ENCODE results near the gene DEFB123. TPM values are rescaled to one million over a fixed set of nuclear protein-coding genes. Genes with fewer than 3 reads are reported as not detected.

DEFB123 gene
- total and polyA plus RNA-seq, 2 donors (not counting 1 experiment from before 2014, with no cell fraction given): not detected

DNA sequence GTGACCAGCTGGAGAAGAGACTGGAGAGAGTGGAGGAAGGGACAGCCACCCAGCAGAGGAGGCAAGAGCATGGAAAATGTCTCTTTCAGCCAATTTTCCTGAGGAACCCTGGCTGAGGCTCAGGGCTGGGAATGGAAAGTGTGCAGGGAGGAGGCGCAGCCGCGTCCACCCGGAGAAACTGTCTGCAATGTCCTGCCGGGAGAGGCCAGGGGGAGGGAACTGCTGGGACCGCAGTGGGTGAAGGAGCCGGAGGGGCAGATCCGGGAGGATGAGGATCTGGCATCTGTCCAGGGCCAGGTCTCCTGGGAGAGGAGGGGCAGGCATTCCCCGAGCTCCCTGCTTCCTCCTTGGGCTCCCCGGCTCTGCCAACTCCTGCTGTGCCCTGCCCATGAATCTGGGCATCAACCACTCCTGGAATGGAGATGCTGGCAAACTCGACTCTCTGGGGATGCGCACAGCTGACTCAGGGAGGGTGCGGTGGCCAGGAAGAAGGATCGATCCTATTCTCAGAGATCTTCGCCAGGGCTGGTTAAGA lies 56.4 kb downstream of the DEFB123 start:
- H3K4me1 ChIP-seq (ENCODE audit: control insufficient read depth, extremely low read depth, insufficient read depth, low read length): peaks cover 11% of the 10 kb centered on the region
- H3K4me2 ChIP-seq (ENCODE audit: extremely low read depth, insufficient read depth, low read length): no peak overlapping the region
- no peaks in the 10 kb centered on the region for H3K79me2 ChIP-seq (ENCODE audit: control insufficient read depth, insufficient read depth, low read length)
- no peak overlapping the region for H3K4me3 ChIP-seq (replicated peaks in 1 of 4; ENCODE audit: control extremely low read depth in 1 of 4, insufficient read depth in 1 of 4, low read depth in 3 of 4, low read length in 4 of 4)
- no peak overlapping the region for H3K27ac ChIP-seq (ENCODE audit: insufficient read depth, low read length)
- TF ChIP-seq, protein P1, sequence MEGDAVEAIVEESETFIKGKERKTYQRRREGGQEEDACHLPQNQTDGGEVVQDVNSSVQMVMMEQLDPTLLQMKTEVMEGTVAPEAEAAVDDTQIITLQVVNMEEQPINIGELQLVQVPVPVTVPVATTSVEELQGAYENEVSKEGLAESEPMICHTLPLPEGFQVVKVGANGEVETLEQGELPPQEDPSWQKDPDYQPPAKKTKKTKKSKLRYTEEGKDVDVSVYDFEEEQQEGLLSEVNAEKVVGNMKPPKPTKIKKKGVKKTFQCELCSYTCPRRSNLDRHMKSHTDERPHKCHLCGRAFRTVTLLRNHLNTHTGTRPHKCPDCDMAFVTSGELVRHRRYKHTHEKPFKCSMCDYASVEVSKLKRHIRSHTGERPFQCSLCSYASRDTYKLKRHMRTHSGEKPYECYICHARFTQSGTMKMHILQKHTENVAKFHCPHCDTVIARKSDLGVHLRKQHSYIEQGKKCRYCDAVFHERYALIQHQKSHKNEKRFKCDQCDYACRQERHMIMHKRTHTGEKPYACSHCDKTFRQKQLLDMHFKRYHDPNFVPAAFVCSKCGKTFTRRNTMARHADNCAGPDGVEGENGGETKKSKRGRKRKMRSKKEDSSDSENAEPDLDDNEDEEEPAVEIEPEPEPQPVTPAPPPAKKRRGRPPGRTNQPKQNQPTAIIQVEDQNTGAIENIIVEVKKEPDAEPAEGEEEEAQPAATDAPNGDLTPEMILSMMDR (conservative IDR thresholded peaks at IDR 0.05 in 1 of 2, IDR thresholded peaks at IDR 0.05 in 1 of 2; ENCODE audit: low read depth in 1 of 2, low read length in 2 of 2): no peak
- no peak for TF ChIP-seq EZH2 (IDR thresholded peaks at IDR 0.05; ENCODE audit: low read length, missing control alignments)
- H3K27me3 ChIP-seq (ENCODE audit: control insufficient read depth, insufficient read depth, low read length): peaks cover 3% of the 10 kb centered on the region
- H3K9ac ChIP-seq (ENCODE audit: insufficient read depth, low read length): no peak overlapping the region
- H2AFZ ChIP-seq (ENCODE audit: low read length): no peak overlapping the region
- no peaks in the 10 kb centered on the region for H4K20me1 ChIP-seq (ENCODE audit: control insufficient read depth, extremely low read depth, insufficient read depth, low read length)
- H3K36me3 ChIP-seq (ENCODE audit: control insufficient read depth, insufficient read depth, low read length): no peaks in the 10 kb centered on the region
- no peak for DNase-seq (ENCODE audit: low read depth in 2 of 2)
- no peaks in the 10 kb centered on the region for H3K9me3 ChIP-seq (ENCODE audit: control insufficient read depth, insufficient read depth, low read depth, low read length)

DNA sequence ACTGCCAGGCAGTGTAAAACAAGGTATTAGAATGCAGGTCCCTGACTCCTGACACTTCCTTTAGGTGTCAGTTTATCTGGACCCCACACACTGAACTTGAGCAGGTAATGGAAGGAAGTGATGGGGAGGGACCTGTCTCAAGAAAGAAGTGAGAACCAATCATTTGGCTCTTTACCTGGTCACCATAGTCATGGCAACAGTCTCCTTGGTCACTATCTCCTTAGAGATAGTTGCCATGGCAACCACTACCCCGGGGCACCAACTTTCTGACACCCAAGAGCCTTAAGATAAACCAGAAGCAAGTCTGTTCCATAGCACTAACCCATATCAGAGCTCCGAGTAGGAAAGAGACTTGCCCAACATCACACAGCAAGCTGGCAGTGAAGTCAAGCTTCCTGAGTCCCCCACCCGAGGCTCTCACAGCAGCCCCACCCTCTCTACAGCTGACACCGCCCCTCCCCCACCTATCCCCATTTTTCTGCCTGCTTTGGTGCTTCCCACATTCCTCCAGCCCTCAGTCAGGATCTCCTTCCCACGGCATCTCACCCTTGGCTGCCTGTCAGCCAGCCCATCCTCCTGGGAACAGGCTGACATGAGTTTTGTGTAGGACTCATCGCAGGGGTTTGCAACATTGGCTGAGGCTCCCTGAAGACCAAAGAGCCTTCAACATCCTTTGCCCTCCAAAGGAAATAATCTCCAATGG lies 57.6 kb downstream of the DEFB123 start:
- Histone ChIP-seq H3K36me3 (ENCODE audit: control insufficient read depth, insufficient read depth, low read length) (no peaks in the 10 kb centered on the region), H3K9me3 (ENCODE audit: control insufficient read depth, insufficient read depth, low read depth, low read length) (no peaks in the 10 kb centered on the region), H3K4me2 (ENCODE audit: extremely low read depth, insufficient read depth, low read length) (no peak overlapping the region), H3K79me2 (ENCODE audit: control insufficient read depth, insufficient read depth, low read length) (no peaks in the 10 kb centered on the region), H3K4me1 (ENCODE audit: control insufficient read depth, extremely low read depth, insufficient read depth, low read length) (peaks cover 11% of the 10 kb centered on the region), H3K27ac (ENCODE audit: insufficient read depth, low read length) (no peak overlapping the region), H3K9ac (ENCODE audit: insufficient read depth, low read length) (no peak overlapping the region), H3K27me3 (ENCODE audit: control insufficient read depth, insufficient read depth, low read length) (peaks cover 3% of the 10 kb centered on the region), H3K4me3 (replicated peaks in 1 of 4; ENCODE audit: control extremely low read depth in 1 of 4, insufficient read depth in 1 of 4, low read depth in 3 of 4, low read length in 4 of 4) (no peak overlapping the region), H2AFZ (ENCODE audit: low read length) (no peak overlapping the region), H4K20me1 (ENCODE audit: control insufficient read depth, extremely low read depth, insufficient read depth, low read length) (no peaks in the 10 kb centered on the region)
- TF ChIP-seq EZH2 (IDR thresholded peaks at IDR 0.05; ENCODE audit: low read length, missing control alignments): no peak
- TF ChIP-seq, protein P1 (conservative IDR thresholded peaks at IDR 0.05 in 1 of 2, IDR thresholded peaks at IDR 0.05 in 1 of 2; ENCODE audit: low read depth in 1 of 2, low read length in 2 of 2): no peak
- peak; percentile 32 to 42 for DNase-seq (ENCODE audit: low read depth in 2 of 2)

Other genes starting within 250 kb of the DEFB123 start
- gene DEFB115, start 183.0 kb upstream of the DEFB123 start, total RNA-seq: not detected in 2 replicates
- not detected in 2 replicates for gene DEFB115, start 183.0 kb upstream of the DEFB123 start, polyA plus RNA-seq
- not detected in 2 replicates for gene DEFB116, start 132.0 kb upstream of the DEFB123 start, total RNA-seq
- gene DEFB116, start 132.0 kb upstream of the DEFB123 start, polyA plus RNA-seq: not detected in 2 replicates
- gene DEFB118, start 72.0 kb upstream of the DEFB123 start, total RNA-seq: not detected in 2 replicates
- gene DEFB118, start 72.0 kb upstream of the DEFB123 start, polyA plus RNA-seq: not detected in 2 replicates
- gene DEFB119, start 50.0 kb upstream of the DEFB123 start, total RNA-seq: not detected in 2 replicates
- gene DEFB119, start 50.0 kb upstream of the DEFB123 start, polyA plus RNA-seq: not detected in 2 replicates
- not detected in 2 replicates for gene DEFB121, start 34.4 kb upstream of the DEFB123 start, total RNA-seq
- gene DEFB121, start 34.4 kb upstream of the DEFB123 start, polyA plus RNA-seq: not detected in 2 replicates
- gene DEFB124, start 34.5 kb downstream of the DEFB123 start, total RNA-seq: not detected in 2 replicates
- not detected in 2 replicates for gene DEFB124, start 34.5 kb downstream of the DEFB123 start, polyA plus RNA-seq
- gene REM1, start 34.7 kb downstream of the DEFB123 start, total RNA-seq: not detected in 2 replicates
- gene REM1, start 34.7 kb downstream of the DEFB123 start, polyA plus RNA-seq: not detected in 2 replicates
- 41.9 and 52.5 TPM in 2 replicates for gene HM13, start 73.8 kb downstream of the DEFB123 start, total RNA-seq
- gene HM13, start 73.8 kb downstream of the DEFB123 start, polyA plus RNA-seq: 153 and 157 TPM in 2 replicates
- gene ID1, start 164.7 kb downstream of the DEFB123 start, total RNA-seq: 27.4 and 31.1 TPM in 2 replicates
- gene ID1, start 164.7 kb downstream of the DEFB123 start, polyA plus RNA-seq: 14.5 and 62.4 TPM in 2 replicates
- gene COX4I2, start 197.3 kb downstream of the DEFB123 start, total RNA-seq: not detected in 2 replicates
- gene COX4I2, start 197.3 kb downstream of the DEFB123 start, polyA plus RNA-seq: not detected in 2 replicates

Data from fibroblast of lung (primary cell).